ENCODE data around the gene TMEM62.

- TF ChIP-seq CTCF (IDR thresholded peaks at IDR 0.05) (no peak), EZH2 (IDR thresholded peaks at IDR 0.05; ENCODE audit: borderline replicate concordance, insufficient read depth, low read depth, low read length, poor library complexity, severe bottlenecking) (no peak)
These were observed 27.5 kb upstream of the TMEM62 start, which contains the start of gene UBR1 for GRCh38 chr15:43105778-43106485.

All from B cell (primary cell).